Measurements from ENCODE around the gene TTC31. TPM values are rescaled to one million over a fixed set of nuclear protein-coding genes. Genes with fewer than 3 reads are reported as not detected.

TTC31 gene
- total RNA-seq, 1 donor from 2014 or later = 19.1 TPM

DNA sequence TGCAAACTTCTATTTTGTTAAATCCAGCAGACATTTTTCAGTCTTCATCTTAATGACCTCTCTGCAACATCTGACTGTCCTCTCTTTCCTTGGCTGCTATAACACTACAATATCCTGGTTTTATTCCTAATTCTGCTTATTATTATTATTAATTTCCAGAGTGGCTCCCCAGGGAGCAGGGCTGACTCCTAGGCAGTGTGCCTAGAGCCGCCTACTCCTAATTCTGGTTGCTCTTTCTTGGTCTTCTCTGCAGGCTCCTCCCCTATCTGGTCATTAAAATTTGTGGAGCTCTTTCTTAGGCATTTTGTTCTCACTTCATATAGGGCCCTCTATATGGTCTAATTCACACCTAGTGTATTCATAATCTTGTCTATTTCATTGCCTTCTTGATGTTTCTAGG, 60.1 kb downstream of the TTC31 start:
- TF ChIP-seq, protein P1, sequence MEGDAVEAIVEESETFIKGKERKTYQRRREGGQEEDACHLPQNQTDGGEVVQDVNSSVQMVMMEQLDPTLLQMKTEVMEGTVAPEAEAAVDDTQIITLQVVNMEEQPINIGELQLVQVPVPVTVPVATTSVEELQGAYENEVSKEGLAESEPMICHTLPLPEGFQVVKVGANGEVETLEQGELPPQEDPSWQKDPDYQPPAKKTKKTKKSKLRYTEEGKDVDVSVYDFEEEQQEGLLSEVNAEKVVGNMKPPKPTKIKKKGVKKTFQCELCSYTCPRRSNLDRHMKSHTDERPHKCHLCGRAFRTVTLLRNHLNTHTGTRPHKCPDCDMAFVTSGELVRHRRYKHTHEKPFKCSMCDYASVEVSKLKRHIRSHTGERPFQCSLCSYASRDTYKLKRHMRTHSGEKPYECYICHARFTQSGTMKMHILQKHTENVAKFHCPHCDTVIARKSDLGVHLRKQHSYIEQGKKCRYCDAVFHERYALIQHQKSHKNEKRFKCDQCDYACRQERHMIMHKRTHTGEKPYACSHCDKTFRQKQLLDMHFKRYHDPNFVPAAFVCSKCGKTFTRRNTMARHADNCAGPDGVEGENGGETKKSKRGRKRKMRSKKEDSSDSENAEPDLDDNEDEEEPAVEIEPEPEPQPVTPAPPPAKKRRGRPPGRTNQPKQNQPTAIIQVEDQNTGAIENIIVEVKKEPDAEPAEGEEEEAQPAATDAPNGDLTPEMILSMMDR (IDR thresholded peaks at IDR 0.05; ENCODE audit: insufficient read depth, low read length, poor library complexity, severe bottlenecking) = no peak
- Histone ChIP-seq H3K27me3 (ENCODE audit: control insufficient read depth, insufficient read depth, low read length) (no peaks in the 10 kb centered on the region), H3K4me3 (ENCODE audit: low read depth, low read length) (no peak overlapping the region), H3K36me3 (ENCODE audit: control insufficient read depth, insufficient read depth, low read length) (no peaks in the 10 kb centered on the region)
- no peak for DNase-seq (ENCODE audit: low read depth)

Other genes with a start within 250 kb of the TTC31 start
- 1.2 and 1.8 TPM in 2 replicates for gene SLC4A5, start 139.7 kb upstream of the TTC31 start, total RNA-seq
- 124 and 129 TPM in 2 replicates for gene DCTN1, start 102.8 kb upstream of the TTC31 start, total RNA-seq
- 3.0 and 4.3 TPM in 2 replicates for gene C2orf81, start 61.5 kb upstream of the TTC31 start, total RNA-seq
- gene WDR54, start 61.4 kb upstream of the TTC31 start, total RNA-seq = 24.6 and 28.0 TPM in 2 replicates
- 88.4 and 103 TPM in 2 replicates for gene RTKN, start 41.1 kb upstream of the TTC31 start, total RNA-seq
- gene INO80B, start 28.0 kb upstream of the TTC31 start, total RNA-seq = 20.6 and 31.3 TPM in 2 replicates
- gene WBP1, start 24.6 kb upstream of the TTC31 start, total RNA-seq = 78.9 and 96.9 TPM in 2 replicates
- 68.1 and 70.9 TPM in 2 replicates for gene MOGS, start 17.7 kb upstream of the TTC31 start, total RNA-seq
- gene MRPL53, start 10.4 kb upstream of the TTC31 start, total RNA-seq = 18.7 and 24.6 TPM in 2 replicates
- 4.4 and 9.5 TPM in 2 replicates for gene CCDC142, start 83 bp upstream of the TTC31 start, total RNA-seq
- gene LBX2, start 16.5 kb downstream of the TTC31 start, total RNA-seq = 1.9 and 3.4 TPM in 2 replicates
- 17.1 and 19.3 TPM in 2 replicates for gene PCGF1, start 24.6 kb downstream of the TTC31 start, total RNA-seq
- gene TLX2, start 31.4 kb downstream of the TTC31 start, total RNA-seq = 0.27 TPM in 1 of 2 replicates, not detected in the other
- not detected in 2 replicates for gene DQX1, start 43.1 kb downstream of the TTC31 start, total RNA-seq
- gene AUP1, start 46.6 kb downstream of the TTC31 start, total RNA-seq = 143 TPM in 2 replicates
- 35.1 and 36.0 TPM in 2 replicates for gene HTRA2, start 46.9 kb downstream of the TTC31 start, total RNA-seq
- 3.3 and 4.2 TPM in 2 replicates for gene LOXL3, start 70.9 kb downstream of the TTC31 start, total RNA-seq
- gene DOK1, start 71.6 kb downstream of the TTC31 start, total RNA-seq = 23.6 and 27.7 TPM in 2 replicates
- 1.3 and 1.6 TPM in 2 replicates for gene M1AP, start 165.2 kb downstream of the TTC31 start, total RNA-seq
- 11.2 and 16.4 TPM in 2 replicates for gene SEMA4F, start 171.2 kb downstream of the TTC31 start, total RNA-seq